Neural cell (in vitro differentiated cells): ENCODE data around the gene MS4A6A. TPM values are rescaled to one million over a fixed set of nuclear protein-coding genes. Genes with fewer than 3 reads are reported as not detected.

Experiments
- H2AFZ ChIP-seq: fragments of 200-600, 300-800 bp; sonication (generic), shearing (Covaris generic); 2 replicates; pipeline ENCODE4 v1.6.0; 2014; ENCODE audit warnings: low read depth, mild to moderate bottlenecking, antibody characterized with exemption, low read length, moderate library complexity
- H3F3A ChIP-seq: fragments of 200-600 bp; shearing (Covaris generic); 2 replicates; pipeline ENCODE4 v1.6.1; 2016; ENCODE audit warnings: mild to moderate bottlenecking, moderate library complexity, mixed read lengths, antibody characterized with exemption, low read length; ENCODE audit not compliant: insufficient read depth, poor library complexity, severe bottlenecking
- H3K27ac ChIP-seq: fragments of 200-600, 300-800 bp; sonication (generic), shearing (Covaris generic); 2 replicates; pipeline ENCODE4 v1.5.1; 2014; ENCODE audit warnings: mild to moderate bottlenecking, low read length, moderate library complexity
- H3K27me3 ChIP-seq: fragments of 300-800, 200-600 bp; sonication (generic), shearing (Covaris generic); 2 replicates; pipeline ENCODE4 v1.6.0; 2014; ENCODE audit warnings: mild to moderate bottlenecking, low read depth, low read length, moderate library complexity; ENCODE audit not compliant: insufficient read depth
- H3K36me3 ChIP-seq: fragments of 300-800, 200-600 bp; sonication (generic), shearing (Covaris generic); 2 replicates; pipeline ENCODE4 v1.5.1; 2014; ENCODE audit warnings: mild to moderate bottlenecking, antibody characterized with exemption, low read length, moderate library complexity; ENCODE audit not compliant: insufficient read depth
- H3K4me2 ChIP-seq: fragments of 300-800, 200-600 bp; sonication (generic), shearing (Covaris generic); 2 replicates; pipeline ENCODE4 v1.6.0; 2014; ENCODE audit warnings: mild to moderate bottlenecking, low read length
- H3K4me3 ChIP-seq: fragments of 300-800, 200-600 bp; sonication (generic), shearing (Covaris generic); 2 replicates; pipeline ENCODE4 v1.5.1; 2014; ENCODE audit warnings: mild to moderate bottlenecking, low read length, moderate library complexity
- H3K79me2 ChIP-seq: fragments of 200-600 bp; shearing (Covaris generic); replicated peaks from 2 replicates; pipeline ENCODE4 v1.6.0; 2014; ENCODE audit warnings: mild to moderate bottlenecking, low read length, moderate library complexity; ENCODE audit not compliant: insufficient read depth
- H3K9ac ChIP-seq: fragments of 300-800, 200-600 bp; sonication (generic), shearing (Covaris generic); 2 replicates; pipeline ENCODE4 v1.6.1; 2016; ENCODE audit warnings: mild to moderate bottlenecking, low read length, mixed read lengths
- H3K9me2 ChIP-seq: fragments of 200-600 bp; shearing (Covaris generic); 2 replicates; pipeline ENCODE4 v1.6.1; 2016; ENCODE audit warnings: mild to moderate bottlenecking, low read length, mixed read lengths; ENCODE audit not compliant: insufficient read depth
- H3K9me3 ChIP-seq: fragments of 200-600, 300-800 bp; sonication (generic), shearing (Covaris generic); 2 replicates; pipeline ENCODE4 v1.6.1; 2016; ENCODE audit warnings: mild to moderate bottlenecking, mixed run types, low read length, moderate library complexity, mixed read lengths
- H4K20me1 ChIP-seq: fragments of 200-600 bp; shearing (Covaris generic); 2 replicates; pipeline ENCODE4 v1.6.1; 2016; ENCODE audit warnings: mild to moderate bottlenecking, mixed run types; ENCODE audit not compliant: insufficient read depth
- CTCF ChIP-seq: fragments of 450-650 bp; IDR thresholded peaks from 2 replicates; pipeline ENCODE4 v1.5.1; 2014; ENCODE audit warnings: antibody characterized with exemption, mild to moderate bottlenecking, moderate library complexity; ENCODE audit not compliant: poor library complexity, severe bottlenecking
- EP300 ChIP-seq: fragments of 450-650 bp; conservative IDR thresholded peaks from 2 replicates; pipeline ENCODE4 v1.6.1; 2014; ENCODE audit warnings: antibody characterized with exemption, mild to moderate bottlenecking, moderate library complexity; ENCODE audit not compliant: poor library complexity, severe bottlenecking
- EZH2 ChIP-seq: fragments of 200-600, 300-800 bp; shearing (Covaris generic), sonication (generic); IDR thresholded peaks from 2 replicates; pipeline ENCODE4 v1.6.1; 2014; ENCODE audit warnings: antibody characterized with exemption, low read length, borderline replicate concordance, mild to moderate bottlenecking; ENCODE audit not compliant: insufficient read depth, poor library complexity, severe bottlenecking
- MXI1 ChIP-seq: fragments of 450-650 bp; conservative IDR thresholded peaks from 2 replicates; pipeline ENCODE4 v1.6.1; 2014; ENCODE audit warnings: antibody characterized with exemption, mild to moderate bottlenecking; ENCODE audit not compliant: poor library complexity, severe bottlenecking
- POLR2AphosphoS5 ChIP-seq: IDR thresholded peaks from 2 replicates; pipeline ENCODE4 v1.6.1; 2012
- RAD21 ChIP-seq: fragments of 450-650 bp; conservative IDR thresholded peaks from 2 replicates; pipeline ENCODE4 v1.6.1; 2014; ENCODE audit warnings: antibody characterized with exemption, mild to moderate bottlenecking, moderate library complexity
- REST ChIP-seq: IDR thresholded peaks from 2 replicates; pipeline ENCODE4 v1.6.1; 2012; ENCODE audit warnings: borderline replicate concordance
- SMC3 ChIP-seq: fragments of 450-650 bp; conservative IDR thresholded peaks from 2 replicates; pipeline ENCODE4 v1.6.1; 2014; ENCODE audit warnings: antibody characterized with exemption, mild to moderate bottlenecking, moderate library complexity; ENCODE audit not compliant: poor library complexity
- TAF1 ChIP-seq: IDR thresholded peaks from 2 replicates; pipeline ENCODE4 v1.6.1; 2012; ENCODE audit warnings: low read depth
- polyA plus RNA-seq: library from polyadenylated mRNA; depleted of rRNA; stranded (reverse); fragments of >200 nt; gene quantifications from 2 replicates; pipeline ENCODE4 v1.2.3, GENCODE V29; 2014

Gene MS4A6A
- polyA plus RNA-seq, 1 donor from 2014 or later = not detected

- Histone ChIP-seq H3K27me3 (no peaks in the 10 kb centered on the region), H3K79me2 (no peaks in the 10 kb centered on the region), H3K4me2 (no peak overlapping the region), H3K27ac (no peak overlapping the region), H3K9ac (no peak overlapping the region), H4K20me1 (no peaks in the 10 kb centered on the region), H3K36me3 (no peaks in the 10 kb centered on the region), H3K9me3 (no peaks in the 10 kb centered on the region), H2AFZ (no peak overlapping the region), H3K9me2 (no peaks in the 10 kb centered on the region), H3F3A (no peaks in the 10 kb centered on the region), H3K4me3 (no peak overlapping the region)
- TF ChIP-seq EP300 (no peak), TAF1 (no peak), CTCF (no peak)
Observed at GRCh38 chr11:60208951-60209350, 26.1 kb upstream of the MS4A6A start.

- Histone ChIP-seq H3K9me2 (no peaks in the 10 kb centered on the region), H3K9me3 (no peaks in the 10 kb centered on the region), H4K20me1 (no peaks in the 10 kb centered on the region), H3K36me3 (no peaks in the 10 kb centered on the region), H2AFZ (no peak overlapping the region), H3K9ac (no peak overlapping the region), H3K27ac (no peak overlapping the region), H3K4me3 (no peak overlapping the region), H3K79me2 (no peaks in the 10 kb centered on the region), H3K27me3 (no peaks in the 10 kb centered on the region), H3K4me2 (no peak overlapping the region), H3F3A (no peaks in the 10 kb centered on the region)
- TF ChIP-seq TAF1 (no peak), POLR2AphosphoS5 (no peak), EP300 (no peak), EZH2 (no peak)
Observed at GRCh38 chr11:60208146-60208895, 25.4 kb upstream of the MS4A6A start.

GRCh38 chr11:60206616-60207015 lies 23.7 kb upstream of the MS4A6A start:
- no peaks in the 10 kb centered on the region for H3K27me3 ChIP-seq
- TF ChIP-seq EP300 (no peak), SMC3 (no peak), CTCF (no peak), MXI1 (no peak), POLR2AphosphoS5 (no peak), REST (no peak), RAD21 (no peak), EZH2 (no peak), TAF1 (no peak)
- no peaks in the 10 kb centered on the region for H4K20me1 ChIP-seq
- no peaks in the 10 kb centered on the region for H3K9me3 ChIP-seq
- H3K9me2 ChIP-seq = no peaks in the 10 kb centered on the region
- H3K79me2 ChIP-seq = no peaks in the 10 kb centered on the region
- no peak overlapping the region for H3K27ac ChIP-seq
- no peak overlapping the region for H3K4me3 ChIP-seq
- H3K36me3 ChIP-seq = no peaks in the 10 kb centered on the region
- H3K9ac ChIP-seq = no peak overlapping the region
- H3F3A ChIP-seq = no peaks in the 10 kb centered on the region
- H3K4me2 ChIP-seq = no peak overlapping the region
- no peak overlapping the region for H2AFZ ChIP-seq
